ENCODE data around the gene OFD1. TPM values are rescaled to one million over a fixed set of nuclear protein-coding genes. Genes with fewer than 3 reads are reported as not detected.

OFD1 gene
- total RNA-seq, 2 donors from 2014 or later = 15.3 to 19.0 TPM

GRCh38 chrX:13816176-13816575 is 81.6 kb downstream of the OFD1 start:
- Histone ChIP-seq H3K27me3 (replicated peaks; ENCODE audit: insufficient read depth) (no peaks in the 10 kb centered on the region), H3K27ac (no peak overlapping the region), H3K4me3 (no peak overlapping the region), H3K36me3 (no peaks in the 10 kb centered on the region), H3K9me3 (no peaks in the 10 kb centered on the region), H3K4me1 (ENCODE audit: control insufficient read depth in 1 of 2, low read depth in 2 of 2) (no peaks in the 10 kb centered on the region)
- DNase-seq (ENCODE audit: low spot score) = no peak
- TF ChIP-seq CTCF (IDR thresholded peaks at IDR 0.05) = no peak
- ATAC-seq (ENCODE audit: insufficient number of reproducible peaks, low FRiP score, low read depth) = no peak

- H3K27ac ChIP-seq = no peak within 1 kb of the TSS
- no peak for DNase-seq (ENCODE audit: low spot score)
- TF ChIP-seq CTCF (IDR thresholded peaks at IDR 0.05) = no peak
- no peaks in the 10 kb centered on the region for H3K4me1 ChIP-seq (ENCODE audit: control insufficient read depth in 1 of 2, low read depth in 2 of 2)
- ATAC-seq (ENCODE audit: insufficient number of reproducible peaks, low FRiP score, low read depth) = no peak
- H3K36me3 ChIP-seq = no peaks in the 10 kb centered on the region
- H3K27me3 ChIP-seq (replicated peaks; ENCODE audit: insufficient read depth) = no peaks in the 10 kb centered on the region
- no peaks in the 10 kb centered on the region for H3K9me3 ChIP-seq
- no peak within 1 kb of the TSS for H3K4me3 ChIP-seq
These were observed 82.4 kb downstream of the OFD1 start, which contains the start of gene GPM6B for GRCh38 chrX:13816643-13817627. TSS of gene GPM6B (minus strand) at chrX:13817093. CDS start at chrX:13816904, 189 bp downstream.

Other genes with a start within 250 kb of the OFD1 start
- not detected for gene EGFL6, start 165.1 kb upstream of the OFD1 start, total RNA-seq
- gene TCEANC, start 81.6 kb upstream of the OFD1 start, total RNA-seq = 1 to 10 TPM; 2.6 to 9.6 TPM
- gene RAB9A, start 45.6 kb upstream of the OFD1 start, total RNA-seq = 10 to 100 TPM; 20.0 to 21.7 TPM
- 10 to 100 TPM; 15.0 to 24.2 TPM for gene TRAPPC2, start 128 bp upstream of the OFD1 start, total RNA-seq
- gene GPM6B, start 82.3 kb downstream of the OFD1 start, total RNA-seq = 10 to 100 TPM; 23.7 to 33.7 TPM